HG03571 (cell line): ENCODE measurements around the gene PFKP.
"Not testable (repeated sequence)": the region's sequence is repeated elsewhere in the genome, so short reads cannot be mapped to it uniquely, and the experiment has no call there.

Experiments
- ATAC-seq: cut with Tn5 transposase; IDR thresholded peaks from one replicate; pipeline ENCODE4 v1.9.1; 2021; ENCODE audit not compliant: unreplicated experiment

The PFKP gene

GRCh38 chr10:3095373-3096139, 28.2 kb downstream of the PFKP start:
- no peak for ATAC-seq

DNA sequence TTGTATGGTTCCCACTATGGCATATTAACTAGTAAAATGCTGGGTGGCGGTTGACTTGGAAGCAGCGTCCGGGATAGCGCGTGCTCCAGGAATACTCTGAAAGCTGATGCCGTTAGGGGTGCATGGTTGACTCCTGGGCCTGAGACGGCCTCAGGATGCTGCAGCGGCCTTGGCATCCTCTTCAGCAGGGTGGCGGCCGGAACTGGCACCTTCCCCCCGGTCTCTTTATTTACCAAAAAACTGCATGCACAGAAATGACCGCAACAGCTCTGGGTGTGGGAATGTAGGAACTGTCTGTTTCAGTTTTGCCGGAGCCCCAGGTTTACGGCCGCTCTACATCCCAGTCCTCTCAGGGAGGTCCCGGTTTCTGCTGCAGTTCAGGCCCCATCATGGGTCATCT, 28.8 kb downstream of the PFKP start:
- no peak for ATAC-seq

DNA sequence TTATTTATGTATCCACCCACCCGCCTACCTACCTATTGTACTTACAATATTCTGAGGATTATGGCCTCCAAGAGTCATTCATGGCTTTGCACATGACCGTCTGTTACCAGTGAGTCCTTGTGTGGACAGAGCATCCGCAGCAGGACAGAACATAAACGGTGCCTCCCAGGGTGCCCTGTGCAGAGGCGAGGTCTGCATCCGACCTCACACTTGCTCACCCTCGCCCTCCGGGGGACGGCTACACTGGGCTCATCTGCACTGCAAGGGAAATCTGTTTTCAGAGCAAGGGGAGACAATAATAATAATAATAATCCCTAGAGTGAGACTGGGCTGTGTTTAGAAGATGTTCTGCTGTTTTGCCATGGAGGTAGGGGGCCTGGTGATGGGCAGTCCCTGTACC, 29.8 kb downstream of the PFKP start:
- no peak for ATAC-seq

DNA sequence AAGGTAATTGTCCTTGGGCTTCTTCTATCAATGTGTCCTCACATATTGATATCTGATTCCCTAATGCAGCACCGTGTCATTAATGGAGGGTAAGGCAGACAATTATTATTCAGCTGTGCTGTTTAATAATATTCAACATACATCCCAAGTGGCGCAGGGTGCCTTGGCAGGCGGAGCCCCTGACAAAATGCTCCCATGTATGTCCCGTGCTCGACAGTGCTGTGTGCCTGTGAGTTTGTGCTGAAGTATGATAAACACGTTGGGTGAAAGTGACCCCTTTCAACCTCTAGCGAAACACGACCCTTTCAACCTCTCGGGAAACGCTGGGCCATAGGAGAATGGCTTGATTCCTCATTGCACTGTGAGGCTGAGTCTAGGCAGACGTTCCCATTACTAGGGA, 31.3 kb downstream of the PFKP start:
- no peak for ATAC-seq

- ATAC-seq, result no peak
Measured at GRCh38 chr10:3099291-3100092, 32.1 kb downstream of the PFKP start.

DNA sequence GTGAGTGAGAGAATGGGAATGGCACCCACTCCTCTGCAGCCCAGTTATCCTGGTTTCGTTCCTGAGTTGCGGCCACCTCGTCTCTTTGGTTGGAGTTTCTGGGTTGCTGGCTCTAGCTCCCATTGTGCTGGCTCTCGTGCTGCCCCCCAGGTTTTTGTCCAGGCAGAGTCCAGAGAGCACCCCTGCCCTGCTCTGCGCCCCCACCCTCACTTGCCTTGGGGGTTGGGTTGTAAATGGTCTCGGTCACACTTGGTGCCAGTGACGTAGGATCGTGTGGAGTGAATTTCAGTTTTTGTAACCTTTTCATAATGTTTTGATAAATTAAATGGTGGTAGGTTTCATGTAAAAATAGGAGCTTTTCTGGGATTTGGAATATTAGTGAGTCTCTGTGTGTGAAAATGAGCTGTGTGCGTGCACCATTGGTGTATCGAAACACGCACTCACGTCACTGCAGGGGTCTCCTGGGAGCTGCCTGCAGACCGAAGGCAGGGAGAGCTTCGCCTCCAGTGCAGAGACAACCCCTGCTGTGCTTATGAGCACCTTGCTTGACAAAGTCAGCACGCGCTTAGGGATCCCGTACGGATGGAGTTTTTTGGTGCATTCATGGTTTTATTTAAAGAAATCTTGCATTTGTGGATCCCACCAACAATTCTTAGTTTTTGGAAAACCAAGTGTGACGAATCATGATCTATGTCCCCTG, 32.9 kb downstream of the PFKP start:
- ATAC-seq, result no peak

GRCh38 chr10:3100856-3101640, 33.7 kb downstream of the PFKP start:
- no peak for ATAC-seq

- no peak for ATAC-seq
Measured at GRCh38 chr10:3102720-3103427, 35.5 kb downstream of the PFKP start.

DNA sequence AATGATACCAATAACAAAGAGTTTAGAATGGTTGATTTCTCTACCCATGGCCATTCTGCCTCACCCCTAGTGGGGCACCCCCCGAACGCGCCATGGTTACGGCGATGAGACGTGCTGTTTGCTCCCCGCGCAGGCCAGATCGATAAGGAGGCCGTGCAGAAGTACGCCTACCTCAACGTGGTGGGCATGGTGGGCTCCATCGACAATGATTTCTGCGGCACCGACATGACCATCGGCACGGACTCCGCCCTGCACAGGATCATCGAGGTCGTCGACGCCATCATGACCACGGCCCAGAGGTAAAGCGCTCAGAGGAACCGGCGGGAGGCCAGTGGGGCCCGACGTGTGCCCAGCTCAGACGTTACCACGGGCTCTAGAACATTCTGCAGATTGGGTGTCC, 36.3 kb downstream of the PFKP start:
- no peak for ATAC-seq

GRCh38 chr10:3104251-3104918, 37.0 kb downstream of the PFKP start:
- no peak for ATAC-seq

- ATAC-seq, result no peak
Measured at GRCh38 chr10:3105166-3105565, 37.8 kb downstream of the PFKP start.

GRCh38 chr10:3105905-3106304, 38.6 kb downstream of the PFKP start:
- ATAC-seq, result no peak

- not testable (repeated sequence) for ATAC-seq
Measured at GRCh38 chr10:3106328-3106727, 39.0 kb downstream of the PFKP start.

DNA sequence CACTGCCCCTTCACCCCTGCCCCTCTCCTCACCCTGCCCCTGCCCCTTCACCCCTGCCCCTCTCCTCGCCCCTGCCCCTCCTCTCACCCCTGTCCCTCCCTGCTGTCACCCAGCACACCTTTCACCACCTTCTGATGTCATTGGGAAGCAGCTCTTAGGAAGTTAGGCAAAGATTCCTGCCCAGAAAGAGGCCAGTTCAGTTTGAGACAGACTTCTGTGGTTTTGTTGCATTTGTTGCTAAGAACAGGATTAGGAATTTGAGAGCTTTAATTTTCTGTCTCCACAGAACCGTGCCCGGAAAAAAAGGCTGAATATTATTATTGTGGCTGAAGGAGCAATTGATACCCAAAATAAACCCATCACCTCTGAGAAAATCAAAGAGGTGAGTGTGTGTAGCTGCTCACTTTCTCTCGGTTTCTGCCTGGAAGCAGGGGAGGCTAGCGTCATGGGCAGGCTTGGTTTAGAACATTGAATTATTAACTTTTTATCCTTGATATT, 39.6 kb downstream of the PFKP start:
- ATAC-seq, result no peak

DNA sequence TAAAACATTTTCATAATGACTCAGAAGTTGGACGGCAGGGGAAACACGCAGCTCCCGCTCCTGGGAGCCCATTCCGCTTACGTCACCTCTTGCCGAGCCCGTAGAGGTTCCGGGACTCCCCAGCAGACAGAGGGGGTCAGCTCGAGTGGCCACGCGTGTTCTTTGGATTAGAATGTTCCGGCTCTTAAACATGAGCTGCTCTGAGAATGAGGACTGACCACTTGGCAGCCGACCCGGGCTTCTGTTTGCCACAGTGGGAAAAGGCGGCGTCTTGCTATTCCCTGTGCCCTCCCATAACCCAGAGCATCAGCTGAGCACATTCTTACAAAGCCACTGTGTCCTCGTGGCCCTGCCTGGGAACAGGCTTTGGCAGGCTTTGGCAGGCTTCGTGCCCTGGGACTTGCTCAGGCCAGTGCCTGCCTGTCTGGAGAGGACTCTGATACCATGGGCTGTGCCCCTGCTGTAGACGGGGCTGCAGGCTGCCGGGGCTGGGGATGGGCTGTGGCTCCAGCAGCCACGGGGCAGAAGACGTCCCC, 40.1 kb downstream of the PFKP start:
- no peak for ATAC-seq

DNA sequence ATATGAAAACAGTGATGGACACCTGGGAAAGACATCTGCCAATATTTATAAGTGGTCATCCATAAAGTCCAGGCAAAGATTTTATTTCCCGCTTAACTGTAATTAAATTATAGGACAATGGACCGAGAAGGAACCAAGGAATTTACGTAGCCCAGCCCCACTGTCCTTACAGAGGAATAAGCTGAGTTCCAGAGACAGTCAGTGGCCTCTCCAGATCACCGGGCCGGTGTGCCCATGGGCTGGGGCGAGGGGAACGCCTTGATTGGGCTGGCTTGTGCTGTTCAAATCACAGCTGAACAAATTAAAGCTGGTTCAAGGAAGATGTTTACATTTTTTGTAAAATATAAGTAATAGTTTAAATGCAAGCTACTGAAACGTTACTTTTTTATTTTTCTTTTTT, 40.7 kb downstream of the PFKP start:
- ATAC-seq, result no peak

DNA sequence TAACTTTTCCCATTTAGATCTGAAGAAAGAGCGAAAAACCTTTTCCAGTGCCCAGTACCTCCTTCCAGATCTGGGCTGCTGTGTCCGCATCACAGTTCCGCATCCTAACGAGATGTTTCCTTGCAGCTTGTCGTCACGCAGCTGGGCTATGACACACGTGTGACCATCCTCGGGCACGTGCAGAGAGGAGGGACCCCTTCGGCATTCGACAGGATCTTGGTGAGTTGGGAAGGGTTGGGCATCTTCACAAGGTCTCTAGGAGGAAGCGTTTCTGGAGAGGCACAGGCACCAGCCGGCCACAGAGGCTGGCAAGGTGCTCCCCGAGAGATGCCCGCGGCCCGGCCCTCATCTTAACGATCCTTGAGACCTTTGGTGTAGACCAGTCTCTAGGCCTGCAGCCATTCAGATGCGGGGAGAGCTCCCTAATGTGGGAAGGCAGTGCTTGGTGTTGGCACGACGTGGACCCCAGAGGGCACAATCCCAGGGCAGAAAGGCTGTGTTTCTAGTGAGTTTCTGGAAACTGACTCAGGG, 41.3 kb downstream of the PFKP start:
- no peak for ATAC-seq

DNA sequence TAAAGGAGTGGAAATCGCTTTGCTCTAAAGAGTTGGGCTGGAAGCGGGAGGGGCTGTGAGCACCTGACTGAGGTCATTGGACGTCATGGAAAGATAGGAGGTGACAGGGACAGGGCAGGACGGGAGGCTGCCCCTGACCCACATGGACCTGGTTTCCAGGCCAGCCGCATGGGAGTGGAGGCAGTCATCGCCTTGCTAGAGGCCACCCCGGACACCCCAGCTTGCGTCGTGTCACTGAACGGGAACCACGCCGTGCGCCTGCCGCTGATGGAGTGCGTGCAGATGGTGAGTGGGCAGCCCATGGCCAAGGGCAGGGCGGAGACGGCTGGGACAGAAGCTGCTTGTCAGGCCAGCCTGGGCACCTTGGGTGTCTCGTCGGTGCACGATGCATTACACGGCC, 41.8 kb downstream of the PFKP start:
- ATAC-seq, result no peak

DNA sequence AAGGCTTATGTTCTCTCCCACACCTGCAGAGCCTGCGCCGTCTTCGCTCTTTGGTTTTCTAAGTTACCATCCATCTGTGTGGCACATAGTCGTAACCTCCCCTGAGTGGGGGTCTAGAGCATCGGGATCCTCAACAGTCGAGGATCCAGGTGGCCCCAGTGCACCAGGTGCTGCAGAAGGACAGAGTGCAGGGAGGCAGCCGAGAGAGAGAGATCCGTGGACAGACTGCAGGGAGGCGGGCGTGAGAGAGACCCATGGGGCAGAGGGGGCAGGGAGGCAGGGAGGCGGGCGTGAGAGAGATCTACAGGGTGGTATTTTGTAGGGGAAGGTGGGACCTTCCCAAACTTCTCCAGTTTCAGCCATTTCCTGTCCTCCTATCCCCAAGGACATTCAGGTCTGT, 42.3 kb downstream of the PFKP start:
- no peak for ATAC-seq
